GM19238 (cell line): Measurements from ENCODE around the gene KLF18.
"Not testable (repeated sequence)": the region's sequence is repeated elsewhere in the genome, so short reads cannot be mapped to it uniquely, and the experiment has no call there.

Experiments used
- DNase-seq: peaks from one replicate; pipeline ENCODE4 v3.0.0; 2011; ENCODE audit warnings: low spot score; ENCODE audit not compliant: insufficient read length

KLF18 gene

GRCh38 chr1:44120398-44120949, 21.0 kb downstream of the KLF18 start:
- DNase-seq = no peak

GRCh38 chr1:44119525-44119924, 21.9 kb downstream of the KLF18 start:
- DNase-seq = no peak

- DNase-seq = no peak
Observed at GRCh38 chr1:44118682-44119081, 22.7 kb downstream of the KLF18 start, which contains the start of gene KLF17. Gene KLF17, plus strand, starts transcription at chr1:44118821. Its CDS starts 87 bp downstream, at chr1:44118908.

- not testable (repeated sequence) for DNase-seq
Observed at GRCh38 chr1:44117272-44117671, 24.2 kb downstream of the KLF18 start.

- no peak for DNase-seq
Observed at GRCh38 chr1:44114098-44114497, 27.3 kb downstream of the KLF18 start.

GRCh38 chr1:44113095-44113609, 28.3 kb downstream of the KLF18 start:
- no peak for DNase-seq

GRCh38 chr1:44112486-44112885, 28.9 kb downstream of the KLF18 start:
- no peak for DNase-seq

GRCh38 chr1:44111861-44112260, 29.6 kb downstream of the KLF18 start:
- no peak for DNase-seq

- DNase-seq = no peak
Observed at GRCh38 chr1:44110916-44111315, 30.5 kb downstream of the KLF18 start.

- DNase-seq = no peak
Observed at GRCh38 chr1:44108971-44109370, 32.5 kb downstream of the KLF18 start.

GRCh38 chr1:44108241-44108640, 33.2 kb downstream of the KLF18 start:
- DNase-seq = no peak

- no peak for DNase-seq
Observed at GRCh38 chr1:44105810-44106209, 35.6 kb downstream of the KLF18 start.

- DNase-seq = no peak
Observed at GRCh38 chr1:44103270-44104131, 37.9 kb downstream of the KLF18 start.

GRCh38 chr1:44101328-44101727, 40.1 kb downstream of the KLF18 start:
- no peak for DNase-seq

GRCh38 chr1:44100183-44100868, 41.1 kb downstream of the KLF18 start:
- DNase-seq = no peak

GRCh38 chr1:44094047-44094446, 47.4 kb downstream of the KLF18 start:
- DNase-seq = no peak

- DNase-seq = no peak
Observed at GRCh38 chr1:44090429-44091252, 50.8 kb downstream of the KLF18 start.

- no peak for DNase-seq
Observed at GRCh38 chr1:44089371-44090048, 51.9 kb downstream of the KLF18 start.
